GM12801 (cell line): Measurements from ENCODE around the gene CTSZ.

Experiments
- CTCF ChIP-seq: IDR thresholded peaks from one replicate; pipeline ENCODE4 v1.5.1; 2011; ENCODE audit warnings: control low read depth; ENCODE audit not compliant: insufficient read length; ENCODE audit errors: extremely low read depth

The CTSZ gene

GRCh38 chr20:59023616-59024015 lies 16.6 kb upstream of the CTSZ start:
- no peak for TF ChIP-seq CTCF

- no peak for TF ChIP-seq CTCF
Observed at GRCh38 chr20:59022754-59023153, 15.7 kb upstream of the CTSZ start.

- TF ChIP-seq CTCF = no peak
Observed at GRCh38 chr20:59020938-59021551, 14.0 kb upstream of the CTSZ start.

- TF ChIP-seq CTCF = no peak
Observed at GRCh38 chr20:59019217-59019616, 12.2 kb upstream of the CTSZ start, which contains the start of gene TUBB1. Gene TUBB1 (plus strand): TSS chr20:59019429. CDS start chr20:59019523, 94 bp downstream.

GRCh38 chr20:59018817-59019216 lies 11.8 kb upstream of the CTSZ start:
- no peak for TF ChIP-seq CTCF

GRCh38 chr20:59017493-59018231 lies 10.6 kb upstream of the CTSZ start:
- no peak for TF ChIP-seq CTCF

- TF ChIP-seq CTCF = no peak
Observed at GRCh38 chr20:59016795-59017492, 9.9 kb upstream of the CTSZ start.
